Midbrain (tissue), 1 donor: ENCODE data around the gene KLHL3.

ENCODE experiments used
- DNase-seq: peaks from one replicate; lab custom pipeline; 2025; lab: John Stamatoyannopoulos, UW

The KLHL3 gene

DNA sequence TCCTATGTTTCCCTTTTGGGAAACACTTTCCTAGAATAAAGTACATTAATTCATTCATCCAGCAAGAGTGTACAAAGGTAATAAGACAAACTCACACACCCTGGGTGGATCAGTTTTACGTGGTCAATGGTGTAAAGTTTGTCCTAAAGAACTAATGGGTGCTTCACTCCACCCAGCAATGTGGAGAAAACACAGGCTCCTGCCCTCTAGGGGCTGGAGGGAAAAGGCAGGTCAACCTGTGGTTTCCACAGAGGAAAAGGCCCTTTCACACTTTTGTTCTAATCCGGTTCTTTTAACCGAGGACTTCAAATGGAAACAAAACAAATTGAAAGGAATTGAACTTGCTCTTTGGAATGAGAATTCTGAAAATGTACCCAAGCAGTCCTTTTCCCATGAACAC lies 155.9 kb downstream of the KLHL3 start:
- no peak for DNase-seq

DNA sequence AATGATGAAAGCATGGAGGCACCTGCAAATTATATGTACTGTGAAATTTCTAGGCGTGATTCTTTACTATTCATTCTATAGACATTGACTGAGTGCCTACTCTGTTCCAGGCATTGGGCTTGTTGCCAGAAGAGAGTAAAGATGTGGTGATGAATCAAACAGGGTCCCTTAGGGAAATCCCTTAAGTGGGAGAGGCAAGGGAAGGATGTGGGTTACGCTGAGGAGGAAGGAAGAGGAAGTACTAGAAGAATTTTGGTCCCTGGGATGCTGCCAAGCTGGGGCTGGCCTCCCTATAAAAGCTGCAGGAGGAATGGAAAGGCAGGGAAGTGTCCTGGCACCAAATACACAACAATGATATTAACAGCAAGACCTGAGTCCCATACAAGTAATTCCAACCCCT lies 160.0 kb downstream of the KLHL3 start:
- no peak for DNase-seq

- DNase-seq = no peak
These were observed 160.7 kb downstream of the KLHL3 start for GRCh38 chr5:137575211-137575610.

DNA sequence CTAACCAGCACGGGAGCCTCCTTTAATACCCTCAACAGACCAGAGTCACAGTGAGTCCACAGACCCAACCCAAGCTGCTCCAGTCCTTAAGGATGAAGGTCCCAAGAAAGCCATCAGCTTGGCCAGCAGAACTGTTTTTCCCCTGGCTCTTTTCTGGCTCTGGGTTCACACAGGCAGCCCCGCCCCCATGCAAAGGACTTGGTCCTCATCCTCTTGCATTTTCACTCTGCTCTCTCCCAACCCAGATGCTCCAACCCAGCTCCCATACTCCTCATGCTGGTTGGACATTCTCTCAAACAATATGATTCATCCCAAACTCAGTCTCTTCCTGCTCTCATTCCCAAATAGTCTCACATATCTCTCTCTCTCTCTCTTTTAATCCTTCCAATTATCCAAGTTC lies 162.5 kb downstream of the KLHL3 start:
- DNase-seq = no peak

GRCh38 chr5:137572042-137572695 lies 163.7 kb downstream of the KLHL3 start:
- DNase-seq = no peak

- DNase-seq = no peak
These were observed 165.8 kb downstream of the KLHL3 start for GRCh38 chr5:137570070-137570469.
